ENCODE measurements around the gene PPIH.

GRCh38 chr1:42657981-42658876 lies at the start of gene PPIH:
- peak; percentile 4 for TF ChIP-seq TAF1 (IDR thresholded peaks at IDR 0.05; ENCODE audit: low read depth)
- TF ChIP-seq, protein P1, sequence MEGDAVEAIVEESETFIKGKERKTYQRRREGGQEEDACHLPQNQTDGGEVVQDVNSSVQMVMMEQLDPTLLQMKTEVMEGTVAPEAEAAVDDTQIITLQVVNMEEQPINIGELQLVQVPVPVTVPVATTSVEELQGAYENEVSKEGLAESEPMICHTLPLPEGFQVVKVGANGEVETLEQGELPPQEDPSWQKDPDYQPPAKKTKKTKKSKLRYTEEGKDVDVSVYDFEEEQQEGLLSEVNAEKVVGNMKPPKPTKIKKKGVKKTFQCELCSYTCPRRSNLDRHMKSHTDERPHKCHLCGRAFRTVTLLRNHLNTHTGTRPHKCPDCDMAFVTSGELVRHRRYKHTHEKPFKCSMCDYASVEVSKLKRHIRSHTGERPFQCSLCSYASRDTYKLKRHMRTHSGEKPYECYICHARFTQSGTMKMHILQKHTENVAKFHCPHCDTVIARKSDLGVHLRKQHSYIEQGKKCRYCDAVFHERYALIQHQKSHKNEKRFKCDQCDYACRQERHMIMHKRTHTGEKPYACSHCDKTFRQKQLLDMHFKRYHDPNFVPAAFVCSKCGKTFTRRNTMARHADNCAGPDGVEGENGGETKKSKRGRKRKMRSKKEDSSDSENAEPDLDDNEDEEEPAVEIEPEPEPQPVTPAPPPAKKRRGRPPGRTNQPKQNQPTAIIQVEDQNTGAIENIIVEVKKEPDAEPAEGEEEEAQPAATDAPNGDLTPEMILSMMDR (IDR thresholded peaks at IDR 0.05; ENCODE audit: poor library complexity, severe bottlenecking), result peak; percentile 76
- no peak for TF ChIP-seq EZH2 (IDR thresholded peaks at IDR 0.05; ENCODE audit: borderline replicate concordance, insufficient read depth, low read length, poor library complexity, severe bottlenecking)
- TF ChIP-seq SMC3 (conservative IDR thresholded peaks at IDR 0.05; ENCODE audit: poor library complexity), result peak; percentile 76

Measured in neural cell (in vitro differentiated cells).